ENCODE data around the gene GBP6.

GRCh38 chr1:89425056-89425455, 61.2 kb downstream of the GBP6 start:
- TF ChIP-seq POLR2A (IDR thresholded peaks at IDR 0.05), result no peak
- TF ChIP-seq, protein P1, sequence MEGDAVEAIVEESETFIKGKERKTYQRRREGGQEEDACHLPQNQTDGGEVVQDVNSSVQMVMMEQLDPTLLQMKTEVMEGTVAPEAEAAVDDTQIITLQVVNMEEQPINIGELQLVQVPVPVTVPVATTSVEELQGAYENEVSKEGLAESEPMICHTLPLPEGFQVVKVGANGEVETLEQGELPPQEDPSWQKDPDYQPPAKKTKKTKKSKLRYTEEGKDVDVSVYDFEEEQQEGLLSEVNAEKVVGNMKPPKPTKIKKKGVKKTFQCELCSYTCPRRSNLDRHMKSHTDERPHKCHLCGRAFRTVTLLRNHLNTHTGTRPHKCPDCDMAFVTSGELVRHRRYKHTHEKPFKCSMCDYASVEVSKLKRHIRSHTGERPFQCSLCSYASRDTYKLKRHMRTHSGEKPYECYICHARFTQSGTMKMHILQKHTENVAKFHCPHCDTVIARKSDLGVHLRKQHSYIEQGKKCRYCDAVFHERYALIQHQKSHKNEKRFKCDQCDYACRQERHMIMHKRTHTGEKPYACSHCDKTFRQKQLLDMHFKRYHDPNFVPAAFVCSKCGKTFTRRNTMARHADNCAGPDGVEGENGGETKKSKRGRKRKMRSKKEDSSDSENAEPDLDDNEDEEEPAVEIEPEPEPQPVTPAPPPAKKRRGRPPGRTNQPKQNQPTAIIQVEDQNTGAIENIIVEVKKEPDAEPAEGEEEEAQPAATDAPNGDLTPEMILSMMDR (IDR thresholded peaks at IDR 0.05), result no peak
- TF ChIP-seq POLR2AphosphoS5 (IDR thresholded peaks at IDR 0.05), result no peak
